ENCODE results near the gene FBXO17. TPM values are rescaled to one million over a fixed set of nuclear protein-coding genes. Genes with fewer than 3 reads are reported as not detected.

FBXO17 gene
- total RNA-seq, 1 experiment from 2014 or later: 10.8 TPM

DNA sequence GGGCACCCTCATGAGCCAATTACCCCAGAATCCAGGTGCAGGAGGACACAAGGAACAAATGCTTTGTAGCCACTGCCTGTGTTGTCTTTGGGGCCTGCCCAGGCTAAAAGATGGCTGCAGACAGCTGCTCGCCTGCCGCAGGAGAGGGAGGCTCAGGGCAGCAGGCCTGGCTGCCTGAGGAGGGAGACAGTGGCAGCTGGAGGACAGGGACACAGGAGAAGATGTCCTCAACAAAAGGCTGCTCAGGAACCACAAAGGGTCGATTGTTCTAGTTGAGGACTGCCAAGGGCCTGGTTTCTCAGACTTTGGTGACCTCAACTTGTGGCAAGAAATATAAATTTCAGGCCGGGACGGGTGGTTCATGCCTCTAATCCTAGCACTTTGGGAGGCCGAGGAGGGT is 83.8 kb downstream of the FBXO17 start:
- no peak for DNase-seq (ENCODE audit: low read depth)

Other genes starting within 250 kb of the FBXO17 start
- 1.0 TPM in 2 replicates for gene CAPN12, start 231.3 kb downstream of the FBXO17 start, total RNA-seq (2014; rRNA removed; shearing (Covaris generic))
- gene LGALS7, start 202.2 kb downstream of the FBXO17 start, total RNA-seq (2014; rRNA removed; shearing (Covaris generic)): not detected in 2 replicates
- not detected in 2 replicates for gene LGALS7B, start 186.5 kb downstream of the FBXO17 start, total RNA-seq (2014; rRNA removed; shearing (Covaris generic))
- not detected in 2 replicates for gene LGALS4, start 162.8 kb downstream of the FBXO17 start, total RNA-seq (2014; rRNA removed; shearing (Covaris generic))
- 31.9 and 33.0 TPM in 2 replicates for gene ECH1, start 143.9 kb downstream of the FBXO17 start, total RNA-seq (2014; rRNA removed; shearing (Covaris generic))
- 208 and 271 TPM in 2 replicates for gene HNRNPL, start 125.8 kb downstream of the FBXO17 start, total RNA-seq (2014; rRNA removed; shearing (Covaris generic))
- gene RINL, start 97.5 kb downstream of the FBXO17 start, total RNA-seq (2014; rRNA removed; shearing (Covaris generic)): 0.57 and 1.0 TPM in 2 replicates
- 63.3 and 77.1 TPM in 2 replicates for gene SIRT2, start 76.1 kb downstream of the FBXO17 start, total RNA-seq (2014; rRNA removed; shearing (Covaris generic))
- gene NFKBIB, start 75.8 kb downstream of the FBXO17 start, total RNA-seq (2014; rRNA removed; shearing (Covaris generic)): 16.5 and 27.5 TPM in 2 replicates
- not detected in 2 replicates for gene CCER2, start 63.6 kb downstream of the FBXO17 start, total RNA-seq (2014; rRNA removed; shearing (Covaris generic))
- gene SARS2, start 45.0 kb downstream of the FBXO17 start, total RNA-seq (2014; rRNA removed; shearing (Covaris generic)): 15.4 and 20.2 TPM in 2 replicates
- 57.5 and 76.6 TPM in 2 replicates for gene MRPS12, start 44.8 kb downstream of the FBXO17 start, total RNA-seq (2014; rRNA removed; shearing (Covaris generic))
- 6.7 and 10.6 TPM in 2 replicates for gene FBXO27, start 56.8 kb upstream of the FBXO17 start, total RNA-seq (2014; rRNA removed; shearing (Covaris generic))
- 0.89 and 1.7 TPM in 2 replicates for gene ACP7, start 108.6 kb upstream of the FBXO17 start, total RNA-seq (2014; rRNA removed; shearing (Covaris generic))
- gene PAK4, start 150.0 kb upstream of the FBXO17 start, total RNA-seq (2014; rRNA removed; shearing (Covaris generic)): 6.1 and 10.9 TPM in 2 replicates
- not detected in 2 replicates for gene NCCRP1, start 221.2 kb upstream of the FBXO17 start, total RNA-seq (2014; rRNA removed; shearing (Covaris generic))
- not detected in 2 replicates for gene SYCN, start 228.5 kb upstream of the FBXO17 start, total RNA-seq (2014; rRNA removed; shearing (Covaris generic))